ENCODE data around the gene NFATC2.

The NFATC2 gene

GRCh38 chr20:51366155-51366886, 176.2 kb downstream of the NFATC2 start:
- H3K27me3 ChIP-seq (replicated peaks): no peaks in the 10 kb centered on the region
- TF ChIP-seq CTCF (IDR thresholded peaks at IDR 0.05; ENCODE audit: low read depth, low read length, missing control alignments): no peak
- DNase-seq: peak; percentile 100
- H3K36me3 ChIP-seq (replicated peaks): no peaks in the 10 kb centered on the region
- peak overlapping the region; percentile 6 for H3K4me3 ChIP-seq (ENCODE audit: low read depth, low read length)
- in situ Hi-C loops (cut with HindIII; ENCODE audit: low pct_ligation_motif_present, low sequenced_read_pairs): no loop called here
- H3K27ac ChIP-seq: peak overlapping the region; percentile 100

GRCh38 chr20:51365670-51366069, 176.8 kb downstream of the NFATC2 start:
- no peak for TF ChIP-seq CTCF (IDR thresholded peaks at IDR 0.05; ENCODE audit: low read depth, low read length, missing control alignments)
- in situ Hi-C loops (cut with HindIII; ENCODE audit: low pct_ligation_motif_present, low sequenced_read_pairs): no loop called here
- peak; percentile 91 for DNase-seq
- Histone ChIP-seq H3K36me3 (replicated peaks) (no peaks in the 10 kb centered on the region), H3K27me3 (replicated peaks) (no peaks in the 10 kb centered on the region), H3K27ac (peak overlapping the region; percentile 100), H3K4me3 (ENCODE audit: low read depth, low read length) (no peak overlapping the region)

- Histone ChIP-seq H3K4me3 (ENCODE audit: low read depth, low read length) (no peak overlapping the region), H3K36me3 (replicated peaks) (no peaks in the 10 kb centered on the region), H3K27ac (peak overlapping the region; percentile 100), H3K27me3 (replicated peaks) (no peaks in the 10 kb centered on the region)
- no peak for TF ChIP-seq CTCF (IDR thresholded peaks at IDR 0.05; ENCODE audit: low read depth, low read length, missing control alignments)
- in situ Hi-C loops (cut with HindIII; ENCODE audit: low pct_ligation_motif_present, low sequenced_read_pairs): no loop called here
- DNase-seq: no peak
These were observed 178.7 kb downstream of the NFATC2 start for GRCh38 chr20:51363813-51364212.

GRCh38 chr20:51363378-51363777, 179.1 kb downstream of the NFATC2 start:
- Histone ChIP-seq H3K27me3 (replicated peaks) (no peaks in the 10 kb centered on the region), H3K4me3 (ENCODE audit: low read depth, low read length) (no peak overlapping the region), H3K36me3 (replicated peaks) (no peaks in the 10 kb centered on the region), H3K27ac (peak overlapping the region; percentile 100)
- in situ Hi-C loops (cut with HindIII; ENCODE audit: low pct_ligation_motif_present, low sequenced_read_pairs): no loop called here
- TF ChIP-seq CTCF (IDR thresholded peaks at IDR 0.05; ENCODE audit: low read depth, low read length, missing control alignments): no peak
- no peak for DNase-seq

GRCh38 chr20:51362254-51362653, 180.3 kb downstream of the NFATC2 start:
- no peak for TF ChIP-seq CTCF (IDR thresholded peaks at IDR 0.05; ENCODE audit: low read depth, low read length, missing control alignments)
- Histone ChIP-seq H3K27me3 (replicated peaks) (no peaks in the 10 kb centered on the region), H3K27ac (peak overlapping the region; percentile 100), H3K4me3 (ENCODE audit: low read depth, low read length) (no peak overlapping the region), H3K36me3 (replicated peaks) (no peaks in the 10 kb centered on the region)
- in situ Hi-C loops (cut with HindIII; ENCODE audit: low pct_ligation_motif_present, low sequenced_read_pairs): no loop called here
- DNase-seq: no peak

- Histone ChIP-seq H3K36me3 (replicated peaks) (no peaks in the 10 kb centered on the region), H3K27me3 (replicated peaks) (no peaks in the 10 kb centered on the region), H3K4me3 (ENCODE audit: low read depth, low read length) (no peak overlapping the region), H3K27ac (peak overlapping the region; percentile 100)
- in situ Hi-C loops (cut with HindIII; ENCODE audit: low pct_ligation_motif_present, low sequenced_read_pairs): no loop called here
- no peak for DNase-seq
- no peak for TF ChIP-seq CTCF (IDR thresholded peaks at IDR 0.05; ENCODE audit: low read depth, low read length, missing control alignments)
These were observed 181.3 kb downstream of the NFATC2 start for GRCh38 chr20:51361258-51361657.
